Thyroid gland (tissue), 4 donors: ENCODE measurements around the gene CLEC12A. TPM values are rescaled to one million over a fixed set of nuclear protein-coding genes. Genes with fewer than 3 reads are reported as not detected.
A peak's percentile ranks its signal among the peaks of the same experiment; 100 is the strongest.

ENCODE experiments used
- DNase-seq, 2 donors: peaks; one replicate each; pipeline ENCODE4 v3.0.0-alpha.2; 2019
- H3K27ac ChIP-seq, 3 donors: fragments of 200-600 bp; sonication (generic); 1 replicate in 2 of 3; 2 replicates in 1 of 3; pipeline ENCODE4 v1.5.1; 2016 to 2019; ENCODE audit warnings: mild to moderate bottlenecking in 1 of 3, moderate library complexity in 1 of 3
- H3K27me3 ChIP-seq: fragments of 200-600 bp; sonication (generic); one replicate; pipeline ENCODE4 v1.5.1; 2019
- H3K36me3 ChIP-seq, 2 donors: fragments of 200-600 bp; sonication (generic); one replicate each; pipeline ENCODE4 v1.5.1; 2016 to 2019
- H3K4me1 ChIP-seq, 2 donors: fragments of 200-600 bp; sonication (generic); one replicate each; pipeline ENCODE4 v1.5.1; 2017 to 2019
- H3K4me3 ChIP-seq, 3 donors: fragments of 200-600 bp; sonication (generic); replicated peaks in 1 of 3; 1 replicate in 2 of 3; 2 replicates in 1 of 3; pipeline ENCODE4 v1.5.1; 2016; ENCODE audit warnings: mild to moderate bottlenecking in 1 of 3
- H3K9me3 ChIP-seq: fragments of 200-600 bp; sonication (generic); one replicate; pipeline ENCODE4 v1.5.1; 2017
- CTCF ChIP-seq, 6 experiments: fragments of 200-600 bp in 3 of 6; fragments of 450-650 bp in 3 of 6; sonication (generic) in 3 of 6; IDR thresholded peaks; one replicate each; pipeline ENCODE4 v1.5.1; 2016 to 2019; ENCODE audit warnings: antibody characterized with exemption in 6 of 6, mild to moderate bottlenecking in 2 of 6, inconsistent platforms in 1 of 6, moderate library complexity in 1 of 6
- POLR2A ChIP-seq, 2 donors: fragments of 450-650 bp; IDR thresholded peaks; one replicate each; pipeline ENCODE4 v1.6.1; 2017; ENCODE audit warnings: antibody characterized with exemption in 2 of 2, mild to moderate bottlenecking in 2 of 2, moderate library complexity in 1 of 2
- WGBS, 2 donors: methylation state at CpG; one replicate each; pipeline ENCODE4 v1.1.5; 2017; 5-methylcytosine and 5-hydroxymethylcytosine counted together
- intact Hi-C: fragments of 100-400 bp; cut with DNase I; formaldehyde crosslinking; loops from one replicate; pipeline ENCODE4 v1.15.1; 2023
- total RNA-seq, 4 donors: library from RNA; depleted of rRNA; stranded (reverse); fragments of >200 nt; gene quantifications; one replicate each; pipeline ENCODE4 v1.2.3, GENCODE V29; 2016

Gene CLEC12A
- total RNA-seq: under 1 TPM in 1 of 4 donors, not detected in 3; 0.22 TPM

GRCh38 chr12:9971181-9971580, at the start of gene CLEC12A:
CLEC12A (plus strand) TSS chr12:9971409; CDS start chr12:9971597, 188 bp downstream.
- no peak for DNase-seq
- no peaks in the 10 kb centered on the region for H3K4me1 ChIP-seq
- no peaks in the 10 kb centered on the region for H3K36me3 ChIP-seq
- H3K9me3 ChIP-seq: no peaks in the 10 kb centered on the region
- intact Hi-C loops: no loop called here
- H3K27me3 ChIP-seq: no peaks in the 10 kb centered on the region
- TF ChIP-seq CTCF (IDR thresholded peaks at IDR 0.05): no peak
- TF ChIP-seq POLR2A (IDR thresholded peaks at IDR 0.05): no peak
- WGBS, 2 donors: 82 to 86% methylated on average over 1 of the region's 1 CpG
- no peak within 1 kb of the TSS for H3K4me3 ChIP-seq
- H3K27ac ChIP-seq: no peak within 1 kb of the TSS

- intact Hi-C loops: loop anchor here (5.0 kb wide), 1 partner anchor 105 kb away; no protein-coding TSS in a partner anchor
- WGBS, 2 donors: 88 to 93% methylated on average over 1 of the region's 1 CpG
- Histone ChIP-seq H3K4me3 (no peak overlapping the region), H3K9me3 (no peaks in the 10 kb centered on the region), H3K27ac (no peak overlapping the region), H3K27me3 (no peaks in the 10 kb centered on the region), H3K36me3 (no peaks in the 10 kb centered on the region), H3K4me1 (no peaks in the 10 kb centered on the region)
- TF ChIP-seq POLR2A (IDR thresholded peaks at IDR 0.05) (no peak), CTCF (IDR thresholded peaks at IDR 0.05) (no peak)
- no peak for DNase-seq
These were observed 48.8 kb upstream of the CLEC12A start for GRCh38 chr12:9922429-9922828.

GRCh38 chr12:9925705-9926393, 45.4 kb upstream of the CLEC12A start:
- Histone ChIP-seq H3K27me3 (no peaks in the 10 kb centered on the region), H3K4me1 (no peaks in the 10 kb centered on the region), H3K36me3 (no peaks in the 10 kb centered on the region), H3K27ac (no peak overlapping the region), H3K4me3 (no peak overlapping the region), H3K9me3 (no peaks in the 10 kb centered on the region)
- WGBS, 2 donors: 16 to 20% methylated on average over 5 of the region's 5 CpGs
- intact Hi-C loops: loop anchor here (5.0 kb wide), 1 partner anchor 174 kb away; no protein-coding TSS in a partner anchor
- TF ChIP-seq POLR2A (IDR thresholded peaks at IDR 0.05) (no peak), CTCF (IDR thresholded peaks at IDR 0.05) (peak in 5 of 6 experiments; percentile 20 to 54 (median 42))
- DNase-seq: no peak

GRCh38 chr12:9926876-9927275, 44.3 kb upstream of the CLEC12A start:
- WGBS, 2 donors: 85 to 89% methylated on average over 3 of the region's 3 CpGs
- H3K36me3 ChIP-seq: no peaks in the 10 kb centered on the region
- H3K27ac ChIP-seq: no peak overlapping the region
- no peaks in the 10 kb centered on the region for H3K27me3 ChIP-seq
- no peaks in the 10 kb centered on the region for H3K9me3 ChIP-seq
- no peak for DNase-seq
- intact Hi-C loops: loop anchor here (5.0 kb wide), 1 partner anchor 175 kb away; no protein-coding TSS in a partner anchor
- no peak overlapping the region for H3K4me3 ChIP-seq
- TF ChIP-seq CTCF (IDR thresholded peaks at IDR 0.05) (no peak), POLR2A (IDR thresholded peaks at IDR 0.05) (no peak)
- no peaks in the 10 kb centered on the region for H3K4me1 ChIP-seq

- Histone ChIP-seq H3K27ac (no peak overlapping the region), H3K4me1 (no peaks in the 10 kb centered on the region), H3K36me3 (no peaks in the 10 kb centered on the region), H3K9me3 (no peaks in the 10 kb centered on the region), H3K27me3 (no peaks in the 10 kb centered on the region), H3K4me3 (no peak overlapping the region)
- DNase-seq: no peak
- intact Hi-C loops: loop anchor here (5.0 kb wide), 1 partner anchor 176 kb away; no protein-coding TSS in a partner anchor
- no peak for TF ChIP-seq CTCF (IDR thresholded peaks at IDR 0.05)
- no peak for TF ChIP-seq POLR2A (IDR thresholded peaks at IDR 0.05)
- WGBS, 2 donors: 91 to 93% methylated on average over 3 of the region's 3 CpGs
These were observed 42.6 kb upstream of the CLEC12A start for GRCh38 chr12:9928607-9929006.
